Dermis microvascular lymphatic vessel endothelial cell (primary cell): ENCODE results near the gene ADISSP. TPM values are rescaled to one million over a fixed set of nuclear protein-coding genes. Genes with fewer than 3 reads are reported as not detected.

Experiments
- DNase-seq, 2 donors: peaks; one replicate each; pipeline versions ENCODE4 v3.0.0 to v3.0.0-alpha.2; 2010; ENCODE audit warnings: low read depth in 2 of 2
- total RNA-seq: library from RNA; depleted of rRNA; stranded (reverse); fragments of >200 nt; gene quantifications from 2 replicates; pipeline ENCODE4 v1.2.1, GENCODE V29; 2014

The ADISSP gene
- total RNA-seq, result 22.1 and 24.0 TPM in 2 replicates

DNA sequence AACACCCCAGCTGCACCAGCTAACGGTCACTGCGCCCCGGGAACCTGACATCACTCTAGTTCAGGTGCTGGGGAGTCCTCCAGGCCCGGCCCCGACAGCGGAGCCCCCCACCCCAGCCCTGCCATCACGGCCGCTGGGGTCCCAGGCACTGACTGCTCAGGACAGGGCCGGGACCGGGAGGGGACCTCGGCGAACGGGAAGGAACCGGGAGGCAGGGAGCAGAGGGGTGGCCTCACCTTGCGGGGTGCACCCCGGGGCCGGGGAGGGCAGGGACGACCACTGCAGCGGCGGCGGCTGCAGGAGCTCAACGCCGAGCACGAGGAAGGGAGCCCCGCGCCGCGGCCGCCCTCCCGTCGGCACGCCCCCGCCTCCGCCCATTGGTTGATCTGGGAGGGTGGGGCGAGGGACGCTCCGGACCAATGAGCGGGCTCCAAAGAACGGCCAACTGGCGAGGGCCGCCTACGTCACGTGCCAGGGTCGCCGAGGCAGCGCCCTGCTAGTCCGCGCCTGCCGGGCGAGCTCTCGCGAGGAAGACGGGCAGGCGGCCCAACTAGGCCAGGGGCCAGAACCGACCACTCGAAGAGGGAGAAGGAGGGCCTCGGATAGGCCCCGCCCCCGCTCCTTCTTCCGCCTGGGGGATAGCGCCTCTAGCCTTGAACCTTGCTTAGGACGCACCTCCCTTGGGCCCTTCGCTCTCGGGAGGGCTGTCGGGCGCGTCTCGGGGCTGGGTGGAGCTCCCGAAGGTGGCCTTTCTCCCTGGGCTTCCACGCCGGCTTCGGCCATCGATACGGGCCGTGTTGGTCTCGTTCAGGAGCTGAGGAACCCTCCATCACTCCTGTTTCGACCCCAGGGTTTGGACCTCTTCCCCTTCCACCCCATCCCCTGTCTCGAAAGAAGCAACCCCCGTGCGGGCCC lies at the start of gene ADISSP:
Gene ADISSP (minus strand): TSS at position 327 of the 915 bp plus-strand sequence. CDS start 7,653 bp downstream, outside the sequence.
- peak; percentile 93 to 99 for DNase-seq

DNA sequence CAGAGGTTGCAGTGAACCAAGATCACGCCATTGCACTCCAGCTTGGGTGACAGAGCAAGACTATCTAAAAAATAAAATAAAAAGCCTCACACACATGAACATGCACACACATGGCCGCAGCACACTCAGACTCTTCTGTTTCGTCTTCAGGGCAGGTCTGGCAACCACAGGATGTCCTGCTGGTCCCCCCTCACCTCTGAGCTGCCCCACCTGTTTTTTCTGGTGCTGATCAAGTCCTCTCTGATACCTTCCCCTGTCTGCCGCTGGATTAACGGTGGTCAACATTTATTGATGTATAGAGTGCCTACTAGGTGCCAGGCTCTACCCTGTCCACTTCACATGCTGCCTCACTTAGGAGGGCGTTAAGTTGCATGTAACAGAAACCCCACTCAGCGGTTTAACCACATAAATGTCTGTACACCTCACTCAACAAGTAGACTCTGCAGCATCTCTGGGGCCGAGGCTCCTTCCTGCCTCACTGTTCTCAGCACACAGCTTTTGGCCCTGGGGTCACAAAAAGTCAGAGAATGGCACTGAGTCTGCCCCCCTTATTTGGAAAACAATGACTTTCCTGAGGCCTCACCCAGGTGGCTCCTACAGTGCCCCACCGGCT lies 48.3 kb upstream of the ADISSP start:
- no peak for DNase-seq

DNA sequence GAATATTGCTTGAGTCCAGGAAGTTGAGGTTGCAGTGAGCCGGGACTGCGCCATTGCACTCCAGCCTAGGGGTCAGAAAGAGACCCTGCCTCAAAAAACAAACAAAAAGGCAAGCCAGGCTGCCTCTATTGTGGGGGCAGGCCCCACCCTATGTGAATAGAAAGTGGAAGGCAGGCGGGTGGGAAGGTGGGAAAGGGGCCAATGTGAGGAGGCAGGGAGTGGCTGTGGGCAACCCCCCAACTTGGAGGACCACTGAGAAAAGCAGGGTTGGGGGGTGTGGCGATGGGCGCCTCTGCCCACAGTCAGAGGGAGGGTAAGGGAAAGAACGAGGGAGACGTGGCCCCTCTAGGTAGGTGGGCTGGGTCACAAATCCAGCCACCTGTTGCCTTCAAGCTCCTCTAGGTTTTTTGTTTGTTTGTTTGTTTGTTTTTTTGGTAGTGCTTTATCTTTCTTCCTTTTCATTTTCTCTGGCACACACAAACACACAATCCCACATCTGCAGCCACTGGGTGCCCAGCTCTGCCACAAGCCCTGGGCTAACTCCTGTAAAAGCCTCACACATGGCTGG lies 47.5 kb upstream of the ADISSP start:
- DNase-seq, result no peak

DNA sequence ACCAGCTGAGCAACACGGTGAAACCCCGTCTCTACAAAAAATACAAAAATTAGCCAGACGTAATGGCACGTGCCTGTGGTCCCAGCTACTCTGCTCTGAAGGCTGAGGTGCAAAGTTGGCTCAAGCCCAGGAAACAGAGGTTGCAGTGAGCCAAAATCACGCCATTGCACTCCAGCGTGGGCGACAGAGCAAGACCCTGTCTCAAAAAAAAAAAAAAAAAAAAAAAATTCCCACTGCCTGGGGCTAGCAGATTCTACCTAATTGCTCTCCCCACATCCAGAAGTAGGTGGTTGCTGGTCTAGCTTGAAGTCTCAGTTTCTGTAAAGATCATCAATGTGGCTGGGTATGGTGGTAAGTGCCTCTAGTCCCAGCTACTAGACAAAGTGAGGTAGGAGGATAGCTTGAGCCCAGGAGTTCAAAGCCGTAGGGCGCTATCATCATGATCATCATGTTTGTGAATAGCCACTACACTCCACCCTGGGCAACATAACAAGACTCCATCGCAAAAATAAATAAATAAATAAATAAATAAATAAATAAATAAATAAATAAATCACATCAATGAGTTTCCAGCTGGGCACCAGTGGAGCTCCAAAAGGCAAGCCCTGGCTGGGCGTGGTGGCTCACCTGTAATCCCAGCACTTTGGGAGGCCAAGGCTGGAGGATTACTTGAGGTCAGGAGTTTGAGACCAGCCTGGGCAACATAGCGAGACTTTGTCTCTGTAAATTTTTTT lies 46.5 kb upstream of the ADISSP start:
- DNase-seq, result no peak

DNA sequence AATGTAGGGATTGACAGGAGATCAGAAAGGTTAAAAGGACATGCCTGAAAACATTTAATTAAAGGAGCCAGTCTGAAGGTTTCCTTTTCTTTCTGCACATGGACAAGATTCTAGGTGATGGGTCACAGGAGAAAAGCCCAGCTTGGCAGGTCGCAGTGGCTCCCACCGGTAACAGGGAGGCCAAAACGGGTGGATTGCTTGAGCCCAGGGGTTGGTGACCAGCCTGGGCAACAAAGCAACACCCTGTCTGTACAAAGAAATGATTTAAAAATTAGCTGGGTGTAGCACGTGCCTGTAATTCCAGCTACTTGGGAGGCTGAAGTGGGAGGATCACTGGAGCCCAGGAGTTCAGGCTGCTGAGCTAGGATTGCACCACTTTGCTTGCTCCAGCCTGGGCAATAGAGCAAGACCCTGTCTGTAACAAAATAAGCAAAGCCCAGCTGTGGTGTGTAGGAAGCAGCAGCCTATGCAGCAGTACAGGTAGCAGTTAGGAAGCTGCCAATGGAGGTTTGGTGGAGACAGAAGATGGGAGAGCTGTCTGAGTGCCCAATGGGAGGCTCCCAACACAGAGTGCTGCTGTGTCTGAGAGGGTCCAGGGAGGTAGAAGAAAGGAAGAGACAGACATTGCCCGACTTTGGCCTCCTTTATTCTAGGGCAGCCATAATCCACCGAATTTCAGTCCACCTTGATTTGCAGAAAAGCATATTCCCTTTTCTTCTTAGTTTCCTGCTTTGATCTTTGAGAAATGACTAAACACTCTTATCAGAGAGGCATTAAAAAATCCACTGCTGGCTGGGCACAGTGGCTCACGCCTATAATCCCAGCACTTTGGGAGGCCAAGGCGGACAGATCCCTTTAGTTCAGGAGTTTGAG lies 45.7 kb upstream of the ADISSP start:
- no peak for DNase-seq

DNA sequence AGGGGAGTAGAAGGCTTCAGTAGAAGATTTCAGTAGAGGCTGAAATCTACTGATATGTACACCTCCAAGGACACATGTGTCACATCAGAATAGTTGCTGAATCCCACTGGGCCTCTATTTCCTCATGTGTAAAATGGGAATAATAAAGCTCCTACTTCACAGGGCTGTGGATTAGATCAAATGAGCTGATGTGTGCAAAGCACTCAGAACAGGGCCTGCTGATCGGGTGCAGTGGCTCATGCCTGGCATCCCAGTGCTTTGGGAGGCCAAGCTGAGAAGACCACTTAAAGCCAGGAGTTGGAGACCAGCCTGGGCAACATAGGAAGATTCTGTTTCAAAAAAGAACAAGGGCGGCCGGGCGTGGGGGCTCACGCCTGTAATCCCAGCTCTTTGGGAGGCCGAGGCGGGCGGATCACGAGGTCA lies 44.7 kb upstream of the ADISSP start:
- no peak for DNase-seq

DNA sequence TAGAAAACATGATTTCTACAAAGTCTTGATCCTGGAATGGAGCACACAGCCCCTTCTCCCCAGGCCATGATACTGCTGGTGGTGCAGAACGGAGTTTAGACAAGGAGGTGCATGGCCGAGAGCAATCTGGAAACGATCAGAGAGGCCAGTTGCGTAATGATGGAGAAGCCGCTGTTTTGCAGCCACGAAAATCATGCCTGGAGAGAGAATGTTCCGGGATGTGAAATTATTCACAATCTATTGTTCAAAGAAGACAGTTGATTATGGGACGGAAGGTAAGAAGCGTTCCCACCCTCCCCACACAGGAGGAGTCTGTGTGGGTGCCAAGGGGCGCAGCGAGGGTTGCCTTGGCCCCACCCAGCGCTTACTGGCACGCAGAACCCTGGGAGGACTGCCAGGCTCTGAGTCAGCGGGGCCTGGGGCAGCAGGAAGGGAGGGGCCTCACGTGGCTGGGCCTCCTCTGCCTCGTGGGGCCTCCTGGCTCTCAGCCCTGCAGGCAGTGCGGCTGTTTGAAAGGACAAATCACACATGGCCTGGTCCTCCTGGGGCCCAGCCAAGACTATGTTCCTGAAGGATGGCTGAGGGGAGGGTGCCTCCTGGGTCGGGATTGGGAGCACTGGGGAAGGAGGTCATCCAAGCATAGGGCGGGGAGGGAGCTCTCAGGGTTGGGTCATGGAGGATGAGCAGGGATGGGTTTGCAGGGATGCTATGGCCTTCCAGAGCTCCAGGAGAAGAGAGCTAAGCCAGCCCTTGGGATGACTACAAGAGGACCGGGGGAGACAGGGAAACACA lies 44.1 kb upstream of the ADISSP start:
- peak; percentile 93 to 99 for DNase-seq

DNA sequence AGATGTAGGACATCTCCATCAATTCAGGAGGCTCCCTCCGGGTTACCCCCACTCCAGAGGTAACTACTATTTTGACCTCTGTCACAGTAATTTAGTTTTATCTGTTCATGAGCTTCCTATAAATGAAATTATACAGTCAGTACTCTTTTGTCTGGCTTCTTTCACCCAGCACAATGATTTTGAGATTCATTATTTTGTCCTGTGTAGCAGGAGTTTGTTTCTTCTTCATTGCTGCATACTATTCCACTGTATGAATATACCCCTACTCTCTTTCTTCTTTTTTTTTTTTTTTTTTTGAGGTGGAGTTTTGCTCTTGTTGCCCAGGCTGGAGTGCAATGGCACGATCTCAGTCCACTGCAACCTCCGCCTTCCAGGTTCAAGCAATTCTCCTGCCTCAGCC lies 41.0 kb upstream of the ADISSP start:
- no peak for DNase-seq

DNA sequence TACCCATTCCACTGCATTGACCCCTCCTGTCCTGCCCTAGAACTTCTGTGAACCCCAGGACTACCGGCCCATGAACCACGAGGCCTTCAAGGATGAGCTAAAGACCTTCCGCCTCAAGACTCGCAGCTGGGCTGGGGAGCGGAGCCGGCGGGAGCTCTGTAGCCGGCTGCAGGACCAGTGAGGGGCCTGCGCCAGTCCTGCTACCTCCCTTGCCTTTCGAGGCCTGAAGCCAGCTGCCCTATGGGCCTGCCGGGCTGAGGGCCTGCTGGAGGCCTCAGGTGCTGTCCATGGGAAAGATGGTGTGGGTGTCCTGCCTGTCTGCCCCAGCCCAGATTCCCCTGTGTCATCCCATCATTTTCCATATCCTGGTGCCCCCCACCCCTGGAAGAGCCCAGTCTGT lies 37.2 kb upstream of the ADISSP start:
- no peak for DNase-seq

DNA sequence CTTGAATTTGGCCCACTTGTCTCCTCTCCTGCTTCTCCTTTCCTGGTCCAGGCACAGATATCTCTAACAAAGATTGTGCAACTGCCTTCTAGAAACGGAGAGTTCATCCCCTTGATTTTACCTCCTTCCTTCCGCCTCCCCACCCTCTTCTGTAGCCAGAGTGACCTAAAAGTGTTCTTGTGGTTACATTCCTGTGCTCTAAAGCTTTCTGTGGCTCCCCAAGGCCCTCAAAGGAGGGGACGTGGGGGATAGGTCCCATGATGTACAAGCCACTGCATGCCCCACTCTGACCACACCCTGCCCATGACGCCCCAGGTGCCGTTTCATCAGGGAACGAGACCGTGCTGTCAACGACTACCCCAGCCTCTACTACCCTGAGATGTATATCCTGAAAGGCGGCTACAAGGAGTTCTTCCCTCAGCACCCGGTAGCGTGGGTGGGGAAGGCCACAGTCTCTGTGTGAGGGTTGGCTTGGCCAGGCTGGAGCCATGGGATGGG lies 36.8 kb upstream of the ADISSP start:
- no peak for DNase-seq

DNA sequence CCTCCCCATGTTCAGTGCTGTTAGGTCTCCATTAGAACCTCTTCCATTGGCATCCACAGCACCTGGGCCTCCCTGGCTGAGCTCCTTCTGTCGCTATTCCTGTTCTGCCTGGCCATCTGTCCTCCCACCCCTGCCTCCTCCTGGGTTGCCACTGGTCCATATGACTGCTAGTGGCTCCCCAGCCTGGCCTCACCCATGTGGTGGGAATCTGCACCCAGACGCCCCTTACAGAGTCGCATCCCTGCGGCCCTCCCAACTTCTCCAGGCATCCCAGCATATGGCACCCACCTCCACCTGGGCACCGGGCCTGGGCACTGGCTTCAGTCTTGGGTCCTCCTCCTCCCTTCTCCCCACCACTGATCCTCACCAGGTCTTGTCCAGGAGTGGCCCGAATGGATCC lies 36.3 kb upstream of the ADISSP start:
- no peak for DNase-seq

DNA sequence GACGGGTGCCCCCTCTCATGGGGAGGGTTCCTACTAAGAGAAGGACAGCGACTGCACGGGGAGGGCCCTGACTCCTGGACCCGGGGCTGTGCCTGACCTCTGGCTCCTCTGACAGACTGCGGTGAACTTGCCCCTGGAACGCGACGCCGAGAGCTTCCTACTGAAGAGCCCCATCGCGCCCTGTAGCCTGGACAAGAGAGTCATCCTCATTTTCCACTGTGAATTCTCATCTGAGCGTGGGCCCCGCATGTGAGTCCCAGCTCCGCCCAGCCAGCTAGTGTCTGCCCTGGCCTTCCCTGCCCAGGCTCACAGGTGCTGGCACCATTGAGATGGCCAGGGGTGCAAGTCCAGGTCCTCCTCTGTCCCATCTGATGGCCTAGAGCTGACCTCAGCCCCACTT lies 35.7 kb upstream of the ADISSP start:
- DNase-seq, result no peak

DNA sequence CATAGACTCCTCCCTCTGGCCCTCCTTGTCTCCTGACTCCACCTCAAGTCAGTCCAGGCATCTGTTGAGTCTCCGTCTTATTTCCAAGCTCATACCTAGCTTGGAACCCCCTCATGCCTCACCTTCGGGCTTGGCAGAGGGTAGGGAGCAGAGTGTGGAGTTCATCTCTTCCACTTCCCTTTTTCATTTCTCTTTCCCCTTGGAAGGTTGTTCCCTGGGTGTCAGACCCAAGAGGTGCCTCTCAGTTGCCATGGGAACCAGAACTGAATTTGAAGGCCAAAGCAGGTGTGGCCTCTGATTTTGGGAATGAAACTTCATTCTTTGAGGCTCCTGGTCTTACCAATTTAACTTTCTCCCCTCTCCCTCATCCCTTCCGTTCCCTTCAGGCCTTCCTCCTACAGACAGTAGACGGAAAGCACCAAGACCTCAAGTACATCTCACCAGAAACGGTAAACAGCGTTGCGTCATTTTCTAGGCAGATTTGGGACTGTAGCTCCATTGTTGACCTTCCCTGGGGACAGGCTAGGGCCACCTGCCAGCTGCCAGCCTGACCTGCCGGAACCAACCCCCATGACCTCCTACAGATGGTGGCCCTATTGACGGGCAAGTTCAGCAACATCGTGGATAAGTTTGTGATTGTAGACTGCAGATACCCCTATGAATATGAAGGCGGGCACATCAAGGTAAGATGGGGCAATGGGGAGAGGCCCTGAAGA lies 35.1 kb upstream of the ADISSP start:
- no peak for DNase-seq

DNA sequence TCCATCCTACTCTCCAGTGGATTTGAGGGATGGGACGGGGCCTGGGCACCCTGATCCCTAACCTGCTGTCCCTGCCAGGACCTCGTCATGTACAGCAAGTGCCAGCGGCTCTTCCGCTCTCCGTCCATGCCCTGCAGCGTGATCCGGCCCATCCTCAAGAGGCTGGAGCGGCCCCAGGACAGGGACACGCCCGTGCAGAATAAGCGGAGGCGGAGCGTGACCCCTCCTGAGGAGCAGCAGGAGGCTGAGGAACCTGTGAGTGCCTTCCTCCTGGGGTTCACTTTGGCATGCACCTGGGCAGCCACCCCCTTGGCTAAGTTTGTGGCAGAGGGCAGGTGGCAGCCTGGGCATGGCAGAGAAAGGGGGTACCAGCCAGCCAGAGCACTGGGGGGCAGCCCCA lies 34.3 kb upstream of the ADISSP start:
- no peak for DNase-seq

DNA sequence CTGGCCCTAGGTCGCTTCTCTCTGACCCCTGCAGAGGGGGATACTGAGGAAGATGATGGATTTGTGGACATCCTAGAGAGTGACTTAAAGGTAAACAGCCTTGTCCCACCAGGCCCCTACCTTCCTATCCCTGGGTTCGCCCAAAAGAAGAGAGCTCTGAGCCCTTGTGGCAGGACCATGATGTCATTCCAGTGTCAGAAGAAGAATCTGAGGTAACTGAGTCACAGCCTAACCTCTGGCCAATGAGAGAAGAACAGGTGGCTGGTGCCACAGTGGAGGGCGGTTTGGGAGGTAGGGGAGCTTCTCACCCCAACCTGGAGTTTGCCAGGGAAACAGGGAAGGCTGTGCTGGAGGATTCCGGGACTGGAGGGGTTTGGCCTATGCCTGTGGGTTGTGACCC lies 33.7 kb upstream of the ADISSP start:
- no peak for DNase-seq

DNA sequence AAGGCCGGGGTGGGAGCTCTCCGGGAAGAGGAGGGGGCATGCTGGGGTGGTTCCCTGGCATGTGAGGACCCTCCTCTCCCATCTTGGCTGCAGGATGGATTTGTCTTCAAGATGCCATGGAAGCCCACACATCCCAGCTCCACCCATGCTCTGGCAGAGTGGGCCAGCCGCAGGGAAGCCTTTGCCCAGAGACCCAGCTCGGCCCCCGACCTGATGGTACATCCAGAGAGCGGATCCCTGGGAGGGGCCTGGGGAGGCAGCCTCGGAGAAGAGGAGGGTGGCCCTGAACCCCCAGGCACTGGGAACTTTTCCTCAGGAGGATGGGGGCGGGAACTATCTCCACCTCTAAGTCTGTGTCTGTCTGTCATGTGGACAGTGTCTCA lies 33.3 kb upstream of the ADISSP start:
- no peak for DNase-seq

DNA sequence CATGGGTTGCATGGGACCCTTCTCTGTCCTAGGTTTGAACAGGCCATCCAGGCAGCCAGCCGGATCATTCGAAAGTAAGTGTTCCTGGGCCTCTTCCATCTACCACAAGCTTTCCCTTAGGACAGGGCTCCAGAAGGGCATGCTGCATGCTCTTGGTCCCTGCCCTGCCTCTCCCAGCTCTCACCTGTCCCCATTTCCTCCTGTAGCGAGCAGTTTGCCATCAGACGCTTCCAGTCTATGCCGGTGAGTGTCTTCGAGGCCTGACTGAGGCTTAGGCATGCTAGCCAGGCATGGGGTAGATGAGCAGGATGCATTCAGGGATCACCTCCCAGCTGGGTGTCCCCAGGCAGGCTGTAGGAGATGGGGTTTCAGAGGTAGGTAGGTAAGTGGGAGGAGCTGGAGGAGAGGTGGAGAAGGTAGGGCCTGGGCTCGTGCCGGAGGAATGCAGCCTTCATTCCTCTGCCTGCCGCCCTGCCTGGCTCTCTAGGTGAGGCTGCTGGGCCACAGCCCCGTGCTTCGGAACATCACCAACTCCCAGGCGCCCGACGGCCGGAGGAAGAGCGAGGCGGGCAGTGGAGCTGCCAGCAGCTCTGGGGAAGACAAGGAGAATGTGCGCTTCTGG lies 32.8 kb upstream of the ADISSP start:
- no peak for DNase-seq

DNA sequence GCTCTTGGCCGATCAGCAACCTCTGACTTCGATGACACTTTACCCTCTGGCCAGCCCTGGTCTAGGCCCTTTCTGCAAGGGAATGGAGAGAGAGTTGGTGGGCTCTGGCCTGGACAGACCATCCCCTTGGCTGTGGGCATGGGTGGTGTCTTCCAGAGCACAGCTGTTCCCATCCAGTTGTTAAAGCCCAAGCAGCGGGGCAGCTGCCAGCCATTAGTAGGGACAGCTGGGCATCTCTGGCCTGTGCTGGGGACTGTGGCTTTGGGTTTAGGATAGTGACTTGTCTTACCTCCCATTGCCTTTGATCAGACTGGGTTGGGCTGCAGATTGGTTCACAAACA lies 31.3 kb upstream of the ADISSP start:
- DNase-seq, result no peak

DNA sequence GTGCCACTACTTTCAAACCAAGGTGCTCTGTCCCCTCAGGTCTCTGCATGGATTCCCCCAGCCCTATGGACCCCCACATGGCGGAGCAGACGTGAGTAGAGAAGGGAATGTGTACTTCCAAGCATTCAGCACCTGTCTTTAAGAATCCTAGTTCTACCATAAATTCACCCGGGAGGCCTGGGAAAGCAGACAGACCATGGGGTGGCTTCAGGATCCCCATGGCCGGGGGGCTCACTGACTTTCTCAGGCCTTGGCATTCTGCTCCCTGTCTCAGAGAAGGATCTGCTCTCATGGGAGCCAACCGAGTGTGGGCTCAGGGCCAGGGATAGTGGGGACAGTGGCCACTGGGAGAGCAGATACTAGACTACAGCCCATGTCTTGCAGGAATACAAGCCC lies 30.8 kb upstream of the ADISSP start:
- no peak for DNase-seq
